Osteoblast (primary cell): ENCODE results near the gene RNF43. TPM values are rescaled to one million over a fixed set of nuclear protein-coding genes. Genes with fewer than 3 reads are reported as not detected.

Experiments
- DNase-seq: peaks from one replicate; pipeline ENCODE4 v3.0.0; 2011; ENCODE audit warnings: low spot score, mixed read lengths; ENCODE audit not compliant: insufficient read length; ENCODE audit errors: missing footprints
- H2AFZ ChIP-seq: 2 replicates; pipeline ENCODE4 v1.6.0; 2011; ENCODE audit warnings: mild to moderate bottlenecking, low read length
- H3K27ac ChIP-seq: 2 replicates; pipeline ENCODE4 v1.5.1; 2011; ENCODE audit warnings: mild to moderate bottlenecking, low read depth, low read length, moderate library complexity
- H3K27me3 ChIP-seq: 2 replicates; pipeline ENCODE4 v1.6.0; 2012; ENCODE audit warnings: mild to moderate bottlenecking, control low read depth, inconsistent platforms, low read length, moderate library complexity; ENCODE audit not compliant: insufficient read depth
- H3K36me3 ChIP-seq: 2 replicates; pipeline ENCODE4 v1.5.1; 2011; ENCODE audit warnings: mild to moderate bottlenecking, low read length, control low read depth, moderate library complexity; ENCODE audit not compliant: insufficient read depth
- H3K4me1 ChIP-seq: 2 replicates; pipeline ENCODE4 v1.5.1; 2011; ENCODE audit warnings: mild to moderate bottlenecking, low read length, control low read depth, moderate library complexity; ENCODE audit not compliant: insufficient read depth
- H3K4me2 ChIP-seq: 2 replicates; pipeline ENCODE4 v1.6.0; 2011; ENCODE audit warnings: mild to moderate bottlenecking, low read length; ENCODE audit not compliant: insufficient read depth
- H3K4me3 ChIP-seq: fragments of 200-600 bp; sonication (generic); 3 replicates; pipeline ENCODE4 v1.5.1; 2012; ENCODE audit warnings: mild to moderate bottlenecking, low read length, inconsistent platforms; ENCODE audit not compliant: insufficient read depth
- H3K79me2 ChIP-seq: 2 replicates; pipeline ENCODE4 v1.6.0; 2012; ENCODE audit warnings: mild to moderate bottlenecking, low read length, control low read depth, inconsistent platforms; ENCODE audit not compliant: insufficient read depth
- H3K9me3 ChIP-seq: 2 replicates; pipeline ENCODE4 v1.5.1; 2011; ENCODE audit warnings: low read depth, low read length, control low read depth
- H4K20me1 ChIP-seq: 2 replicates; pipeline ENCODE4 v1.6.0; 2012; ENCODE audit warnings: mild to moderate bottlenecking, low read length, control low read depth; ENCODE audit not compliant: insufficient read depth
- total RNA-seq: library from RNA; depleted of rRNA; stranded (reverse); fragments of >200 nt; gene quantifications from 2 replicates; pipeline ENCODE4 v1.2.3, GENCODE V29; 2012
- TF ChIP-seq, protein P1 (sequence below): IDR thresholded peaks from 2 replicates; pipeline ENCODE4 v1.5.1; 2011; ENCODE audit warnings: mild to moderate bottlenecking, low read depth, low read length, moderate library complexity; ENCODE audit errors: extremely low read depth

Gene RNF43
- total RNA-seq, 1 donor = under 0.01 TPM

DNA sequence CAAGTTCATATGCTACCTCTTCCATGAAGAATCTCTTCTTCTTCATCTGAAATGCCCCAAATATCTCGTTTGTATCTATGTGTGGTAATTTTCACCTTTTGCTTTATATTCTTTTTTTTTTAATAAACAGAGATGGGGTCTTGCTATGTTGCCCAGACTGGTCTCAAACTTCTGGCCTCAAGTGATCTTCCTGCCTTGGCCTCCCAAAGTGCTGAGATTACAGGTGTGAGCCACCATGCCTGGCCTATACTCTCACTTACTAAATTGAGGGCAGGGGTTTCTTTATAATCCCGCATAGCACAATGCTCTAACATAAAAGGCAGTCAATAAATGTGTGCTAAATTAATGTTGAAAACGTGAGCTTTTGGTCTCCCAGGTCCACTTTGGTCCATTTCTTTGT lies 30.6 kb downstream of the RNF43 start:
- H3K4me1 ChIP-seq = no peaks in the 10 kb centered on the region
- H3K4me3 ChIP-seq = no peak overlapping the region
- H3K36me3 ChIP-seq = no peaks in the 10 kb centered on the region
- DNase-seq = no peak
- H3K27ac ChIP-seq = no peak overlapping the region
- no peaks in the 10 kb centered on the region for H3K9me3 ChIP-seq
- peaks cover 7% of the 10 kb centered on the region for H3K27me3 ChIP-seq
- no peak overlapping the region for H2AFZ ChIP-seq
- TF ChIP-seq, protein P1, sequence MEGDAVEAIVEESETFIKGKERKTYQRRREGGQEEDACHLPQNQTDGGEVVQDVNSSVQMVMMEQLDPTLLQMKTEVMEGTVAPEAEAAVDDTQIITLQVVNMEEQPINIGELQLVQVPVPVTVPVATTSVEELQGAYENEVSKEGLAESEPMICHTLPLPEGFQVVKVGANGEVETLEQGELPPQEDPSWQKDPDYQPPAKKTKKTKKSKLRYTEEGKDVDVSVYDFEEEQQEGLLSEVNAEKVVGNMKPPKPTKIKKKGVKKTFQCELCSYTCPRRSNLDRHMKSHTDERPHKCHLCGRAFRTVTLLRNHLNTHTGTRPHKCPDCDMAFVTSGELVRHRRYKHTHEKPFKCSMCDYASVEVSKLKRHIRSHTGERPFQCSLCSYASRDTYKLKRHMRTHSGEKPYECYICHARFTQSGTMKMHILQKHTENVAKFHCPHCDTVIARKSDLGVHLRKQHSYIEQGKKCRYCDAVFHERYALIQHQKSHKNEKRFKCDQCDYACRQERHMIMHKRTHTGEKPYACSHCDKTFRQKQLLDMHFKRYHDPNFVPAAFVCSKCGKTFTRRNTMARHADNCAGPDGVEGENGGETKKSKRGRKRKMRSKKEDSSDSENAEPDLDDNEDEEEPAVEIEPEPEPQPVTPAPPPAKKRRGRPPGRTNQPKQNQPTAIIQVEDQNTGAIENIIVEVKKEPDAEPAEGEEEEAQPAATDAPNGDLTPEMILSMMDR = no peak
- H4K20me1 ChIP-seq = no peaks in the 10 kb centered on the region
- no peak overlapping the region for H3K4me2 ChIP-seq
- H3K79me2 ChIP-seq = no peaks in the 10 kb centered on the region

DNA sequence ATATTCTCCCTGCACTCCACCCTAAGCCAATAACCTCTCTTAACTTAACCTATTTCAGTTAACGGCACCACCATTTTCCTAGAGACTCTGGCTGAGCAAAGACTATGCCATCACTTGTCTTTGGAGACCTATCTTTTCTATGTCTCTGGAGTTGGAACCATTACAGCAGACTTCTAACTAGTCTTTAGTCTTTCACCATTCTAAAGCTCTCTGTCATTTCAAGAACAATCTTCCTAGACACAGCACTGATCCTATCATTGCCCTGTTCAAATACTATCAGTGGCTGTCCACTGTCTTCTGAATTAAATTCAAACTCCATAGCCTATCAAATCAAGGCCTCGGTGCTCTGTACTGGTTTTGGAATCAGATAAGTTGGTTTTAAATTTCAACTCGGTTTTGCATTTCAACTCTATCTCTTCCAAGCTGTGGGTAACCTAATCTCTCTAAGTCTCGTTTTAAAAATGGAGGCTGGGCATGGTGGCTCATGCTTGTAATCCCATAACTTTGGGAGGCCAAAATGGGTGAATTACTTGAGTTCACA lies 31.9 kb downstream of the RNF43 start:
- H3K4me3 ChIP-seq = no peak overlapping the region
- H3K4me1 ChIP-seq = no peaks in the 10 kb centered on the region
- no peaks in the 10 kb centered on the region for H3K9me3 ChIP-seq
- no peaks in the 10 kb centered on the region for H3K79me2 ChIP-seq
- no peaks in the 10 kb centered on the region for H4K20me1 ChIP-seq
- no peak overlapping the region for H2AFZ ChIP-seq
- no peak overlapping the region for H3K27ac ChIP-seq
- no peak overlapping the region for H3K4me2 ChIP-seq
- no peak for DNase-seq
- TF ChIP-seq, protein P1 = no peak
- no peaks in the 10 kb centered on the region for H3K27me3 ChIP-seq
- no peaks in the 10 kb centered on the region for H3K36me3 ChIP-seq

DNA sequence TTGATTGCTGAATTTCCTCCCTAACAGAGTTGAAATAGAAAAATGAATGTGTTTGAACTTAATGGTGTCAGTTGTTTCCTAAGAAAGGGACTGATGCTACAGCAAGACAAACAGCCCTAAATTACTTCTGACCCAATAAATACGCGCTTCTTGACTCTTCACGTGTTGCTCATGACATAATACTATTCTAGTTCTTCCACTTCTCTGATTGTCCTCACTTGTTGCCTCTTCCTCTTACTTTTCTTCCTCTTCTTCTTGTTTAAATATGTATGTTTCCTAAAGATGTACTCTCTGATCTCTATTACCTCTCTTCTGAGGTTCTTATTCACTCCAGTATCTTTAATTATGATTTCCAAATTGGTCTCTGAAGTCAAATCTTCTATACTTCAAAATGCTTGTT lies 32.4 kb downstream of the RNF43 start:
- TF ChIP-seq, protein P1 = no peak
- H2AFZ ChIP-seq = no peak overlapping the region
- H4K20me1 ChIP-seq = no peaks in the 10 kb centered on the region
- no peak for DNase-seq
- H3K27me3 ChIP-seq = no peaks in the 10 kb centered on the region
- no peaks in the 10 kb centered on the region for H3K36me3 ChIP-seq
- H3K79me2 ChIP-seq = no peaks in the 10 kb centered on the region
- no peak overlapping the region for H3K27ac ChIP-seq
- no peak overlapping the region for H3K4me3 ChIP-seq
- no peak overlapping the region for H3K4me2 ChIP-seq
- H3K9me3 ChIP-seq = no peaks in the 10 kb centered on the region
- H3K4me1 ChIP-seq = no peaks in the 10 kb centered on the region

DNA sequence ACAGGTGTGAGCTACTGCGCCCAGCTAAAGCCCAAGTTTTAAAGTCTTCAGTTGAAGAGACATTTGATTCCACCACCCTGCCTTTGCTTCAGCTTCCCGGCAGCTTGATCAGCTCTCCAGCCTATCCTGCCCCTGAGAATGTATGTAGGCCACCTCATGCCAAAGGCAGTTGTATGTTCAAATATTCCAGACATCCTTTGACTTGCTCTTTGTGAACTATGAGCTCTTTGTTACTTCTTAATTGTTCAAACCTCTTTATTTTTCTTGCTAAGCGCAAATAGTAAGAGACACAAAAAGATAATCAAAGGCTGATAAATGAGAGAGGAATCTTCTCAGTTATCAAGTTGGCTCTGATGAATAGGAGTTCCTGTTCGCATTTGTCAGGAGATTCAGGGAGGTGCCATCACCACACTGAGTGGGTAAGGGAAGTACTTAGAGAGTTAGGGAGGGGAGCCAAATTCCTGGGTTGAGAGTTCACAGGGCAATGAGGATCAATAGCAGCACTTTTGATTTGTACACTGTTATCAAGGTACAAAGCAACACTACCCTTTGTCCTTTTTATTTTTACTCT lies 33.4 kb downstream of the RNF43 start:
- Histone ChIP-seq H3K4me1 (no peaks in the 10 kb centered on the region), H3K9me3 (no peaks in the 10 kb centered on the region), H3K27me3 (no peaks in the 10 kb centered on the region), H3K4me2 (no peak overlapping the region), H3K79me2 (no peaks in the 10 kb centered on the region), H2AFZ (no peak overlapping the region), H4K20me1 (no peaks in the 10 kb centered on the region), H3K27ac (no peak overlapping the region), H3K36me3 (no peaks in the 10 kb centered on the region), H3K4me3 (no peak overlapping the region)
- DNase-seq = no peak
- TF ChIP-seq, protein P1 = no peak
